NCI-H146 (cell line): ENCODE data around the gene HBB.
"Not testable (repeated sequence)": the region's sequence is repeated elsewhere in the genome, so short reads cannot be mapped to it uniquely, and the experiment has no call there.

Experiments
- DNase-seq: peaks from one replicate; lab custom pipeline; 2025; lab: John Stamatoyannopoulos, UW

HBB gene

DNA sequence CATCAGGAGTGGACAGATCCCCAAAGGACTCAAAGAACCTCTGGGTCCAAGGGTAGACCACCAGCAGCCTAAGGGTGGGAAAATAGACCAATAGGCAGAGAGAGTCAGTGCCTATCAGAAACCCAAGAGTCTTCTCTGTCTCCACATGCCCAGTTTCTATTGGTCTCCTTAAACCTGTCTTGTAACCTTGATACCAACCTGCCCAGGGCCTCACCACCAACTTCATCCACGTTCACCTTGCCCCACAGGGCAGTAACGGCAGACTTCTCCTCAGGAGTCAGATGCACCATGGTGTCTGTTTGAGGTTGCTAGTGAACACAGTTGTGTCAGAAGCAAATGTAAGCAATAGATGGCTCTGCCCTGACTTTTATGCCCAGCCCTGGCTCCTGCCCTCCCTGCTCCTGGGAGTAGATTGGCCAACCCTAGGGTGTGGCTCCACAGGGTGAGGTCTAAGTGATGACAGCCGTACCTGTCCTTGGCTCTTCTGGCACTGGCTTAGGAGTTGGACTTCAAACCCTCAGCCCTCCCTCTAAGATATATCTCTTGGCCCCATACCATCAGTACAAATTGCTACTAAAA lies at the start of gene HBB:
HBB (minus strand) TSS at position 340 of the 579 bp plus-strand sequence; CDS start at position 290, 50 bp downstream.
- no peak for DNase-seq

DNA sequence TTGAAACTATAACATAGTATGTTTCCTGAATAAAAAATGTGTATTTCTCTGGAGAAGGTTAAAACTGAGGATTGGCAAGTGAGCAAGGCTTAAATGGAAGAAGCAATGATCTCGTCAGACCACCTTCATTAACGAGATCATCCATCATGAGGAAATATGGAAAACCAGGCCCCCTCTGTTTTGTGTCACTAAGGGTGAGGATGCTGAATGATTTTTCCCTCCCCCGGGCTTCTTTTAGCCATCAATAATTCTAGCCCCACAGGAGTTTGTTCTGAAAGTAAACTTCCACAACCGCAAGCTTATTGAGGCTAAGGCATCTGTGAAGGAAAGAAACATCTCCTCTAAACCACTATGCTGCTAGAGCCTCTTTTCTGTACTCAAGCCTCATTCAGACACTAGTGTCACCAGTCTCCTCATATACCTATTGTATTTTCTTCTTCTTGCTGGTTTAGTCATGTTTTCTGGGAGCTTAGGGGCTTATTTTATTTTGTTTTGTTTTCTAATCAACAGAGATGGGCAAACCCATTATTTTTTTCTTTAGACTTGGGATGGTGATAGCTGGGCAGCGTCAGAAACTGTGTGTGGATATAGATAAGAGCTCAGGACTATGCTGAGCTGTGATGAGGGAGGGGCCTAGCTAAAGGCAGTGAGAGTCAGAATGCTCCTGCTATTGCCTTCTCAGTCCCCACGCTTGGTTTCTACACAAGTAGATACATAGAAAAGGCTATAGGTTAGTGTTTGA lies 48.7 kb upstream of the HBB start:
- no peak for DNase-seq

DNA sequence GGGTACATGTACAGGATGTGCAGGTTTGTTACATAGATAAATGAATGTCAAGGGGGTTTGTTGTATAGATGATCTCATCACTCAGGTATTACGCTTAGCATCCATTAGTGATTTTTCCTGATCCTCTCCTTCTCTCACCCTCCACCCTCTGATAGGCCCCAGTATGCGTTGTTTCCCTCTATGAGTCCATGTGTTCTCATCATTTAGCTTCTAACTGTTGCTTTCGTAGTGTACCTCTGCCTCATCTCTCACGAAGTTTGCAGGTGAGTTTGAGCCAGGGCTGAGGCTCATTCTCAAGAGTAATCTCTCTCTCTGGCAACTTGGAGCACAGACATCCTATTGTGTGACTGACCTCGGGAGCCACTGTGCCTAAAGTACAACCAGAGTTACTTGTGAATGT lies 47.5 kb upstream of the HBB start:
- DNase-seq = no peak

DNA sequence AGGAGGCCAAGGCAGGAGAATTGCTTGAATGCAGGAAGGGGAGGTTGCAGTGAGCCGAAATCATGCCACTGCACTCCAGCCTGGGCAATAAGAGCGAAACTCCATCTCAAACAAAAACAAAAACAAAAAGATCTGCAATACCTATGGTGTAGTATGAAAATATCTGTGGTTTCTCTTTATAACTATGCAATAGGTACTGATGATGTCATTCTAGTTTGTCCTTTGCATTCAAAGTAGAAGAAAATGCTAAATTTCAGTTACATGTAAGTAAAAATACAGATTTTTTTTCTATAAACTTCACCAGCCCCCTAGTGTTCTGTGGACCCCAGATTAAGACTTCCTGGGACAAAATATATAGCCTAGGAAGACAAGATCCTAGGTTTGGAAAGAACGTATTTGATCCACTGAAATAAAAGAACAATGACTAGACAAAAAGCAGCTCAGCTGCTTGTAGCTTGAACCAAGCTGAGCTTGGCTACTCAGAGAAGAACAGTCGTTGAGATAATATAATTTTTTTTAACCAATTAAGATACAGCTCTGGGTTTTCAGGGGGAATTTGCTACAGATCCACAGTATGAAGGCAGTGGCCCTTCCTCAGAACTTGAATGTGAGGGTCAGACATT lies 45.6 kb upstream of the HBB start:
- DNase-seq = no peak

DNA sequence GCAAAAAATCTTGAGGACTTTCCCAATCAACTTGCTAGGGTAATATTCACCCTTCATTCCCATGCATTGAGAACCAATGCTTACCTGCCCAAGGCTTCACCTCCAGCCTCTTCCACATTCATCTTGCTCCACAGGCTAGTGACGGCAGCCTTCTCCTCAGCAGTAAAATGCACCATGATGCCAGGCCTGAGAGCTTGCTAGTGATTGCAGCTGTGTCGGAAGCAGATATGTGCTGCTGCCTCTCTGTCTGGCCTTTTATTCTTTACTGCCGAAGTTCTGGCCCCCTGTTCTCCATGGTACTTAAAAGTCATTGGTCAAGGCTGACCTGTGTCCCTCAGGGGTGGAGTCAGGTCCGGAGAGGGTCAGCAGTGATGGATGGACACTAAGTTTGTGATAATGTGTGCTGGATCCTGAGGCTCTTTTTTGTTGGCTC lies 42.9 kb upstream of the HBB start, which contains the start of gene HBE1:
HBE1 (minus strand) TSS at position 231 of the 433 bp plus-strand sequence; CDS start at position 176, 55 bp downstream.
- no peak for DNase-seq

DNA sequence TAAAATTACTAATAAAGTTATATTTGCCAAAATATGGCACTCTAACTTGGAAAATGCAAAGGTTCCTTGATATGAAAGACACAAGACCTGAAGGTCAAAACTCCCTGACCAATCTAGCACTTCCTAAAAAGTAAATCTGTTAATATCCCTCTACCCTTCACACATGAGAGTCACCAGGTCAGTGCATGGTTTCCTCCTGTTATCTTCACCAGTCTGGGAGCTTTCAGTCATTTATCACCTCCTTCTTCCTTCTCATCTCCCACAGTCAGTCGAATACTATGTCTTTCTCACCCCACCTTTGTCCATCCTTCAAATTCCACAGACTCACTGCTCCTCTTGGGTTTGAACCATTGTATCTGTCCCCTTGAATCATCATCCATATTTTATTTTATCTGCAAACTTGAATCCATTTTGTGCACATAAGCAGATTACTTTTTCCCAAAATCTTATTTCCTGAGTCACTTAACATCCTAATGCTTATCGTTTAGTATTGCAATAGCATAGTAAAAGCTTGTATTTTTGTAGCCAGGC lies 40.2 kb upstream of the HBB start:
- no peak for DNase-seq

DNA sequence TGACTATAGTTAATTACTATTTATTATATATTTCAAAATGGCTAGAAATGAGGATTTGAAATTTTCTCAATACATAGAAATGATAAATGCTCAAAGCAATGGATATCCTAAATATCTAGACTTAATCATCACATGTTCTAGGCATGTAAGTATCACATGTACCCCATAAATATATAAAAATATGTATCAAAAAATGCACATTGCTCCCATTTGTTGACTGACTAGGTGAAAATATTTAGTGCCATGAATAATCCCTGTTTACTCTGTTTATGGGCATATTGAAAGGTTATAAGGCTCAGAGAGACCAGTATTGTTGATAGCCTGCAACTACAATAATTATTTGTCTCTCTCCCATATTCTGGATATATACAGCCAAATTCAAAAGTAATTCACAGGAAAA lies 39.7 kb upstream of the HBB start:
- DNase-seq = no peak

DNA sequence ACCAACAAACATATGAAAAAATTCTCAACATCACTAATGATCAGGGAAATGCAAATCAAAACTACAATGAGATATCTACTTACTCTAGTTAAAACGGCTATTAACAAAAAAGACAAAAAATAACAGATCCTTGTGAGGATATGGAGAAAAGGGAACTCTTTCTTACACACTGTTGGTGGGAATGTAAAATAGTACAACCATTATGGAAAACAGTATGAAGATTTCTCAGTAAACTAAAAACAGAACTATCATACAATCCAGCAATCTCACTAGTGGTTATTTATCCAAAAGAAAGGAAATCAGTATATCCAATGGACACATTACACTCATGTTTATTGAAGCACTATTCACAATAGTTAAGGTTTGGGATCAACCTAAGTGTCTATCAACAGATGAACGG lies 39.0 kb upstream of the HBB start:
- no peak for DNase-seq

DNA sequence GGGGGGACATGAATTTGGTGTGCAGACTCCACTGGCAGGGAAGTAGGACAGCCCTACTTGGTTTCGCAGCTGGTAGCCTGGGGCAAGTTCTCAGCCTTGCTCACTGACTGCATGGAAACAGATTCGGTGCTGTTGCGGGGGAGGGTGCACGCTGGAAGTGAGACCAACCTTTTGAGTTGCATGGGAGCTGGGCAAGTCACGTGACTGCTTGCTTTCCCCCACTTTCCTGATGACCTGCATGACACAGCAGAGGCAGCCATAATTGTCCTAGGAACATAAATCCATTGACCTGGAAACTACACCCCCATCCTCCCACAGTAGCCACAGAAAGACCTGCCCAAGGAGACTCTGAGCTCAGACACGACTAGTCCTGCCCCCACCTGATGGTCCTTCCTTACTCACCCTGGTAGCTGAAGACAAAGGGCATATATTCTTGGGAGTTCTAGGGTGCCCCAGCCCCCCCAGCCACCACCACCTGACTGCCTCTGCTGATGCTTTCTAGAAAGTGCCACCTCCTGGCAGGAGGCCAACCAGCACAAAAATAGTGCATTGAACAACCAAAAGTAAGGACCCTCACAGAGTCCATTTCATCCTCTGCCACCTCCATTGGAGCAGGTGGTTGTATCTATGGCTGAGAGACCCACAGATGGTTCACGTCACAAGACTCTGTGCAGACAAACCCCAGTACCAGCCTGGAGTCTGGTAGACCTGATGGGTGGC lies 31.8 kb upstream of the HBB start:
- no peak for DNase-seq

DNA sequence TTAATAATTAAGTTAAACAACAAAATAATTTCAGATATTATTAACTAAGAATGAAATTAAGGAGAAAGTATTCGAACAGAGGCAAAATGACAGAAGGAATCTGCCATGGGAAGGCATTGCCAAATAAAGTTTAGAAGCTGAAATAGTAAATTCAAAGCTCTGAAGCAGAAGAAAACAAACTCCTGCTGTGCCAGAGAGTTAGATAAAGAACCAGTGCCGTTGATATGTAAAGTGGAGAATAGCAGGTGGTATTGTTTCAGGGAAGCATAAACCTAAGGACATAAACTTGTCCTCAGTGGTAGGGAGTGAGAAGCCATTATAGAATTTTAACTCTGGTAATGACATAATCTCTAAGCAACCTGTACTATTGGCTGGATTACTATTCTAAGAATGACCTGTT lies 30.4 kb upstream of the HBB start:
- DNase-seq = no peak

DNA sequence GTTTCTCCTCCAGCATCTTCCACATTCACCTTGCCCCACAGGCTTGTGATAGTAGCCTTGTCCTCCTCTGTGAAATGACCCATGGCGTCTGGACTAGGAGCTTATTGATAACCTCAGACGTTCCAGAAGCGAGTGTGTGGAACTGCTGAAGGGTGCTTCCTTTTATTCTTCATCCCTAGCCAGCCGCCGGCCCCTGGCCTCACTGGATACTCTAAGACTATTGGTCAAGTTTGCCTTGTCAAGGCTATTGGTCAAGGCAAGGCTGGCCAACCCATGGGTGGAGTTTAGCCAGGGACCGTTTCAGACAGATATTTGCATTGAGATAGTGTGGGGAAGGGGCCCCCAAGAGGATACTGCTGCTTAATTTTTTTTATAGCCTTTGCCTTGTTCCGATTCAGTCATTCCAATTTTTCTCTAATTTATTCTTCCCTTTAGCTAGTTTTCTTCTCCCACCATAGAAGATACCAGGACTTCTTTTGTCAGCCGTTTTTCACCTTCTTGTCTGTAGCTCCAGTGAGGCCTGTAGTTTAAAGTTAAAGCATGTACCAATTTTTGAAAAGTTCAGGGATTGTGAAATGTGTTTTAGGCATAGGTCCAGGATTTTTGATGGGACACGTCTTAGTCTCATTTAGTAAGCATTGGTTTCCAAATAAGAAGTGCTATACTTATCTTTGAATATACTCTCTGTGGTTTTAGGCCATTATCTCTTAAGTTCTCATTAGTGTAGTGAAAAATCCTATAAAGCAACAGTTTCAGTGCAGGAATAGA lies 28.0 kb upstream of the HBB start, which contains the start of gene HBG2:
HBG2 (minus strand) TSS at position 136 of the 768 bp plus-strand sequence; CDS start at position 83, 53 bp downstream.
- not testable (repeated sequence) for DNase-seq

DNA sequence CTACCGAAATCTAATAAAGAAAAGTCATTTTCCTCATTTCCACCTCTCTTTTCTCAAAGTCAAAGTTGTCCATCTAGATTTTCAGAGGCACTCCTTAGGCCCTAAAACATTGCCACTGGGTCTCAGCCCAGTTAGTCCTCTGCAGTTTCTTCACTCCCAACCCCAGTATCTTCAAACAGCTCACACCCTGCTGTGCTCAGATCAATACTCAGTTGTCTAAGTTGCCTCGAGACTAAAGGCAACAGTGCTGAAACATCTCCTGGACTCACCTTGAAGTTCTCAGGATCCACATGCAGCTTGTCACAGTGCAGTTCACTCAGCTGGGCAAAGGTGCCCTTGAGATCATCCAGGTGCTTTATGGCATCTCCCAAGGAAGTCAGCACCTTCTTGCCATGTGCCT lies 27.2 kb upstream of the HBB start:
- not testable (repeated sequence) for DNase-seq

DNA sequence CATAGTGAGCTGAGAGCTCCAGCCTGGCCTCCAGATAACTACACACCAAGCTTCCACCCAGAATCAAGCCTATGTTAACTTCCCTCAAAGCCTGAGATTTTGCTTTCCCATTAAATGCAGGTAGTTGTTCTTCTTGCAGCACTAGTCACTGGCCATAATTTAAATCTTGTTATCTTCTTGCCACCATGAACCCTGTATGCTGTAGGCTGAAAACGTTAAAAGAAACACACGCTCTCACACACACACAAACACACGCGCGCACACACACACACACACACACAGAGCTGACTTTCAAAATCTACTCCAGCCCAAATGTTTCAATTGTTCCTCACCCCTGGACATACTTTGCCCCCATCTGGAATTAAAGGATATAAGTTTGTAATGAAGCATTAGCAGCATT lies 26.6 kb upstream of the HBB start:
- not testable (repeated sequence) for DNase-seq

DNA sequence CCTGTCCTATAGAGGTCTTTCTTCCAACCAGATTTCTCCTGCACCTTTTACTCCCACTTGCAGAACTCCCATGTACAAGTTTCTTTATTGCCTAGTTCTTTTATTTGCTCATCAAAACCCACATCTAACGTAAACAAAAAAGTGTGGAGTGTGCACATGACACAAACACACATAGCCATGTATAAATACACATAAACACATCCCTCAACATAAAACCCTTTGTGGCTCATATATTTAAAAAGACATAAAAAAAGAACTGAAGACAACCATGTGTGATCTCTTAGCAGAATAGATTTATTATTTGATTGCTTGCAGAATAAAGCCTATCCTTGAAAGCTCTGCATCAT lies 26.0 kb upstream of the HBB start:
- no peak for DNase-seq

DNA sequence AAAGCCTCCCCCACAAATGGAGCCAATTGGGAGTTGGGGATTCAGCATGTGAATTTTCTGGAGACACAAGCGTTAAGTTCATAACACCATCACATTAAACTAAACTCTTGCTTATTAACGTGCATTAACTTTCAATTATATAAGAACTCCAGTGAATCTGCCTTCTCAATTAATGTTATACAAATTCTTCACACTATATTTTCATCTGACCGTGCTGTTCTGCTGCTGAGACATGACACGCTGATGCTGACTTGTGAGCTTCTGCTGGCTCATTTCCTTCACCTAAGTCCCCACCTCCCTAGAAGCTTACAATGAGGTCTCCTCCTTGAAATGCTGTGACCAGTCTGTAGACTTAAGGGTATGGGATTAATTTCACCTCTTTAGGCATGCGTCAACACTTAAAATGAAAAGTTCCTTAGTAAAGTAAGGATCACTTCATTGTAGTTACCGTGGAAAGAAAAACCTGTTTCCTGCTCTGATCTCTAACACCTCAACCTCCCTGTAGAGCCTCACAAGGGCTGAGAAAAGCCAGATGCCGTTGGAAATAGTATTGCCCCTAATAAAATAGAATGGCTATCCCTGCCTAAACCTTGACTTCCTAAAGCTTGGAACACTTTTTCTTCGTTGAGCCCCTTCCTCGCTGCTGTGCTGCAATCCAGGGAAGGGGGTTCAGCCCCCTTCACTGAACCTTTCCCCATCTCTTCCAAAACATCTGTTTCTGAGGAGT lies 25.5 kb upstream of the HBB start:
- no peak for DNase-seq

DNA sequence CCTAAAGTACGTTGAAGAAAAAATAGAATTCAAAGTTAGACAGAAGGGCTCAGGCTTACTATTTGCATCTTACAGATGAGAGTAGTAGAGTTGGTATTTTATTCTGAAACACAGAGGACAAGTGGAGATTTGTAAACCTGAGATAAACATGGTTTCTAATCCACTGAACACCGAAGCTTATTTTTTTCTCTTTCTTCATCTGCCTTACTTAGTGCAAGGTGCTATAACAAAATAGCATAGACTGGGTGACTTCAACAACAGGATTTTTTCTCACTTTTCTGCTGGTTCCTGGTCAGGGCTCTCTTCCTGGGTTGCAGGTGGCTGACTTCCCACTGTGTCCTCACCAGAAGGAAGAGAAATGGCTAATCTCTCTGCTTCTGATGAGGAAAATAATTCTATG lies 24.9 kb upstream of the HBB start:
- DNase-seq = no peak

DNA sequence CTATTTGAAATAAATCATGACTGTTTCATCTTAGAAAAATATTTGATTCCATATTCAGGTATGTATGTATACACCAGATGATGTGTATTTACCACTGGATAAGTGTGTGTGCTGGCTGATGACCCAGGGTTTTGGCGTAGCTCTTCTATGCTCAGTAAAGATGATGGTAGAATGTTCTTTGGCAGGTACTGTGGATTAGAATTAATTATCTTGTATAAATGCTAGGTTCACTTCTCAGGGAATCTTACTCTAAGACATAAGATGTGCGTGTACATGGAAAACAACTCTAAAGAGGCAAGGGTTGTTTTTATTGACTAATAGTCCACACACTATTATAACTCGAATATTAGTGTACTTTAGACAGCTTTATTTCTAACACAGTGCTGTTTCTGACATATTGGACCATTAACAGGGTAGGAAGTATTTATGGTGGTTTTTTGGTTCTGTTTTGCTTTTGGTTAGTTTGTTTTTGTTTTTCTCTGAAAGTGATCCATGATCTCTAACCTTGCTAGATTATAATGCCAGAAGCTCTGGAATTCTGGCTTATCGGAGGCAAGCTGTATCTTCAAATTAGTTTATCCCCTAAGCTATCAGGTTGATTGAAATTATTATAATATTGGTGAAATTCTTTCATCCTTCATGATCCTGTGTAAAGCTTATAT lies 23.8 kb upstream of the HBB start:
- DNase-seq = no peak

DNA sequence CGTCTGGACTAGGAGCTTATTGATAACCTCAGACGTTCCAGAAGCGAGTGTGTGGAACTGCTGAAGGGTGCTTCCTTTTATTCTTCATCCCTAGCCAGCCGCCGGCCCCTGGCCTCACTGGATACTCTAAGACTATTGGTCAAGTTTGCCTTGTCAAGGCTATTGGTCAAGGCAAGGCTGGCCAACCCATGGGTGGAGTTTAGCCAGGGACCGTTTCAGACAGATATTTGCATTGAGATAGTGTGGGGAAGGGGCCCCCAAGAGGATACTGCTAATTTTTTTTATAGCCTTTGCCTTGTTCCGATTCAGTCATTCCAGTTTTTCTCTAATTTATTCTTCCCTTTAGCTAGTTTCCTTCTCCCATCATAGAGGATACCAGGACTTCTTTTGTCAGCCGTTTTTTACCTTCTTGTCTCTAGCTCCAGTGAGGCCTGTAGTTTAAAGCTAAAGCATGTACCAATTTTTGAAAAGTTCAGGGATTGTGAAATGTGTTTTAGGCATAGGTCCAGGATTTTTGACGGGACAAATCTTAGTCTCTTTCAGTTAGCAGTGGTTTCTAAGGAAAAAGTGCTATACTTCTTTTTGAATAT lies 23.0 kb upstream of the HBB start, which contains the start of gene HBG1:
HBG1 (minus strand) TSS at position 51 of the 590 bp plus-strand sequence. CDS start 53 bp downstream, outside the sequence.
- DNase-seq = not testable (repeated sequence)

DNA sequence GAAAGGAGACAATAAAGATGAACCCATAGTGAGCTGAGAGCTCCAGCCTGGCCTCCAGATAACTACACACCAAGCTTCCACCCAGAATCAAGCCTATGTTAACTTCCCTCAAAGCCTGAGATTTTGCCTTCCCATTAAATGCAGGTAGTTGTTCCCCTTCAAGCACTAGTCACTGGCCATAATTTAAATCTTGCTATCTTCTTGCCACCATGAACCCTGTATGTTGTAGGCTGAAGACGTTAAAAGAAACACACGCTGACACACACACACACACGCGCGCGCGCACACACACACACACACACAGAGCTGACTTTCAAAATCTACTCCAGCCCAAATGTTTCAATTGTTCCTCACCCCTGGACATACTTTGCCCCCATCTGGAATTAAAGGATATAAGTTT lies 21.6 kb upstream of the HBB start:
- DNase-seq = not testable (repeated sequence)
